ENCODE measurements around the gene TPRG1L. TPM values are rescaled to one million over a fixed set of nuclear protein-coding genes. Genes with fewer than 3 reads are reported as not detected.

The TPRG1L gene
- total and polyA plus RNA-seq, 2 of the 4 experiments (the other 2 are of a cell fraction) = 25.3 to 39.5 TPM

DNA sequence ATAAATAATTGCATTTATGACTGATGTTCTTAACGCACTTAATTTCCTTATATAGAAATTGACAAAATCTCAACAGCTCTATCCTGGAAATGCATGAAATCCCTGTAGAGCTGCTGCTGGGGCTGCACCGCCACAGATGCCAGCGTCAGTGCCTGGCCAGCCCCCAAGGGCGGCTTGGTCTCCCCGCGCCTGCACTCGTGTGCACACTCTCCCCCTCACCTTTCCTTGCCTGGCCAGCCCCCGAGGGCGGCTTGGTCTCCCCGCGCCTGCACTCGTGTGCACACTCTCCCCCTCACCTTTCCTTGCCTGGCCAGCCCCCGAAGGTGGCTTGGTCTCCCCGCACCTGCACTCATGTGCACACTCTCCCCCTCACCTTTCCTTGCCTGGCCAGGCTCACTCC lies 11.3 kb downstream of the TPRG1L start:
- no peak overlapping the region for H3K14ac ChIP-seq (replicated peaks; ENCODE audit: low read depth, low read length)
- H4K8ac ChIP-seq (ENCODE audit: low read depth in 2 of 2, low read length in 2 of 2) = no peak overlapping the region
- H2AK9ac ChIP-seq (replicated peaks; ENCODE audit: low read depth, low read length, poor library complexity) = no peak overlapping the region
- no peaks in the 10 kb centered on the region for H3K27me3 ChIP-seq (ENCODE audit: control insufficient read depth, insufficient read depth, low read length)
- no peak overlapping the region for H3K4me2 ChIP-seq (ENCODE audit: low read depth, low read length)
- in situ Hi-C loops (cut with MboI; ENCODE audit: low sequenced_read_pairs) (no loop called here), dilution Hi-C loops (cut with HindIII; ENCODE audit: low sequenced_read_pairs, unreplicated experiment) (no loop called here), intact Hi-C loops (cut with micrococcal nuclease) (no loop called here)
- H3K9me3 ChIP-seq (ENCODE audit: control insufficient read depth, insufficient read depth, low read length) = no peaks in the 10 kb centered on the region
- H3K56ac ChIP-seq (ENCODE audit: extremely low read depth, insufficient read depth, low read length) = no peak overlapping the region
- H3K4me1 ChIP-seq (ENCODE audit: control insufficient read depth, insufficient read depth, low read length) = no peaks in the 10 kb centered on the region
- no peak overlapping the region for H3K27ac ChIP-seq (ENCODE audit: insufficient read depth, low read length)
- no peak overlapping the region for H2AK5ac ChIP-seq (ENCODE audit: low read depth, low read length)
- no peak for TF ChIP-seq SMC3 (IDR thresholded peaks at IDR 0.05; ENCODE audit: low read depth, low read length)
- no peak for TF ChIP-seq BHLHE40 (IDR thresholded peaks at IDR 0.05; ENCODE audit: low read depth, low read length)
- TF ChIP-seq, protein P1, sequence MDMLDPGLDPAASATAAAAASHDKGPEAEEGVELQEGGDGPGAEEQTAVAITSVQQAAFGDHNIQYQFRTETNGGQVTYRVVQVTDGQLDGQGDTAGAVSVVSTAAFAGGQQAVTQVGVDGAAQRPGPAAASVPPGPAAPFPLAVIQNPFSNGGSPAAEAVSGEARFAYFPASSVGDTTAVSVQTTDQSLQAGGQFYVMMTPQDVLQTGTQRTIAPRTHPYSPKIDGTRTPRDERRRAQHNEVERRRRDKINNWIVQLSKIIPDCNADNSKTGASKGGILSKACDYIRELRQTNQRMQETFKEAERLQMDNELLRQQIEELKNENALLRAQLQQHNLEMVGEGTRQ (IDR thresholded peaks at IDR 0.05; ENCODE audit: low read depth, low read length) = no peak
- TF ChIP-seq CEBPB (IDR thresholded peaks at IDR 0.05; ENCODE audit: low read depth, low read length) = no peak
- no peak for TF ChIP-seq RAD21 (IDR thresholded peaks at IDR 0.05; ENCODE audit: low read length)
- TF ChIP-seq, protein P2, sequence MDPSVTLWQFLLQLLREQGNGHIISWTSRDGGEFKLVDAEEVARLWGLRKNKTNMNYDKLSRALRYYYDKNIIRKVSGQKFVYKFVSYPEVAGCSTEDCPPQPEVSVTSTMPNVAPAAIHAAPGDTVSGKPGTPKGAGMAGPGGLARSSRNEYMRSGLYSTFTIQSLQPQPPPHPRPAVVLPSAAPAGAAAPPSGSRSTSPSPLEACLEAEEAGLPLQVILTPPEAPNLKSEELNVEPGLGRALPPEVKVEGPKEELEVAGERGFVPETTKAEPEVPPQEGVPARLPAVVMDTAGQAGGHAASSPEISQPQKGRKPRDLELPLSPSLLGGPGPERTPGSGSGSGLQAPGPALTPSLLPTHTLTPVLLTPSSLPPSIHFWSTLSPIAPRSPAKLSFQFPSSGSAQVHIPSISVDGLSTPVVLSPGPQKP (IDR thresholded peaks at IDR 0.05; ENCODE audit: borderline replicate concordance, low read depth, low read length) = no peak
- no peak for TF ChIP-seq MAZ (IDR thresholded peaks at IDR 0.05; ENCODE audit: borderline replicate concordance, low read depth, low read length)
- TF ChIP-seq NFE2L2 (IDR thresholded peaks at IDR 0.05; ENCODE audit: low read depth, low read length) = no peak
- TF ChIP-seq MAFK (IDR thresholded peaks at IDR 0.05; ENCODE audit: low read depth, low read length) = no peak
- TF ChIP-seq, protein P3, sequence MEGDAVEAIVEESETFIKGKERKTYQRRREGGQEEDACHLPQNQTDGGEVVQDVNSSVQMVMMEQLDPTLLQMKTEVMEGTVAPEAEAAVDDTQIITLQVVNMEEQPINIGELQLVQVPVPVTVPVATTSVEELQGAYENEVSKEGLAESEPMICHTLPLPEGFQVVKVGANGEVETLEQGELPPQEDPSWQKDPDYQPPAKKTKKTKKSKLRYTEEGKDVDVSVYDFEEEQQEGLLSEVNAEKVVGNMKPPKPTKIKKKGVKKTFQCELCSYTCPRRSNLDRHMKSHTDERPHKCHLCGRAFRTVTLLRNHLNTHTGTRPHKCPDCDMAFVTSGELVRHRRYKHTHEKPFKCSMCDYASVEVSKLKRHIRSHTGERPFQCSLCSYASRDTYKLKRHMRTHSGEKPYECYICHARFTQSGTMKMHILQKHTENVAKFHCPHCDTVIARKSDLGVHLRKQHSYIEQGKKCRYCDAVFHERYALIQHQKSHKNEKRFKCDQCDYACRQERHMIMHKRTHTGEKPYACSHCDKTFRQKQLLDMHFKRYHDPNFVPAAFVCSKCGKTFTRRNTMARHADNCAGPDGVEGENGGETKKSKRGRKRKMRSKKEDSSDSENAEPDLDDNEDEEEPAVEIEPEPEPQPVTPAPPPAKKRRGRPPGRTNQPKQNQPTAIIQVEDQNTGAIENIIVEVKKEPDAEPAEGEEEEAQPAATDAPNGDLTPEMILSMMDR (conservative IDR thresholded peaks at IDR 0.05; ENCODE audit: low read depth, low read length) = no peak
- TF ChIP-seq CHD1 (IDR thresholded peaks at IDR 0.05; ENCODE audit: low read depth, low read length) = no peak
- no peak for TF ChIP-seq RCOR1 (IDR thresholded peaks at IDR 0.05; ENCODE audit: insufficient replicate concordance, low read length)
- TF ChIP-seq POLR2A (IDR thresholded peaks at IDR 0.05; ENCODE audit: low read depth, low read length) = no peak
- no peak for TF ChIP-seq FOS (IDR thresholded peaks at IDR 0.05; ENCODE audit: low read depth, low read length)
- TF ChIP-seq MXI1 (IDR thresholded peaks at IDR 0.05; ENCODE audit: borderline replicate concordance, low read depth, low read length) = no peak
- no peak for TF ChIP-seq RFX5 (IDR thresholded peaks at IDR 0.05; ENCODE audit: low read depth, low read length)
- H3K36me3 ChIP-seq (ENCODE audit: control insufficient read depth, insufficient read depth, low read length) = peaks cover 60% of the 10 kb centered on the region
- no peaks in the 10 kb centered on the region for H4K20me1 ChIP-seq (ENCODE audit: insufficient read depth, low read length)
- no TSS peak for BruUV-seq (replicated peaks)
- H3K23ac ChIP-seq (ENCODE audit: low read depth, low read length) = no peak overlapping the region
- H3K9me1 ChIP-seq (ENCODE audit: insufficient read depth, low read length) = no peaks in the 10 kb centered on the region
- 90% methylated on average over 9 of the region's 14 CpGs; no CpG with 5 or more reads in 1 of the 2 experiments for WGBS, 2 experiments (ENCODE audit: extremely low coverage in 2 of 2, insufficient read length in 1 of 2)
- ATAC-seq (ENCODE audit: low read depth) (no peak), DNase-seq (no peak)
- no peak overlapping the region for H3K4ac ChIP-seq (ENCODE audit: low read depth, low read length)
- no peak overlapping the region for H2BK120ac ChIP-seq (ENCODE audit: low read depth, low read length)
- H4K5ac ChIP-seq (ENCODE audit: low read depth, low read length) = no peak overlapping the region
- POLR2A ChIA-PET (ENCODE audit: unreplicated experiment) = no interaction called here
- no peak overlapping the region for H3K4me3 ChIP-seq (ENCODE audit: insufficient read depth, low read depth, low read length)
- H3K18ac ChIP-seq (ENCODE audit: low read depth, low read length) = no peak overlapping the region
- H2BK5ac ChIP-seq (ENCODE audit: low read depth, low read length, poor library complexity, severe bottlenecking) = no peak overlapping the region
- H2BK20ac ChIP-seq (ENCODE audit: low read depth, low read length) = no peak overlapping the region
- no peak overlapping the region for H2BK15ac ChIP-seq (ENCODE audit: low read depth, low read length)
- H3K9ac ChIP-seq (ENCODE audit: low read depth, low read length) = no peak overlapping the region
- H3K79me1 ChIP-seq (ENCODE audit: low read depth in 1 of 2, low read length in 2 of 2) = 0 out of 4 replicates have a peak, but pooled peaks cover 0 to 1% of the 10 kb centered on the region in 2 experiments
- CTCF ChIA-PET = no interaction called here
- no peak overlapping the region for H2AFZ ChIP-seq (replicated peaks; ENCODE audit: low read length, poor library complexity)
- no peak overlapping the region for H4K91ac ChIP-seq (ENCODE audit: insufficient read depth, low read depth, low read length)

Data from IMR-90 (cell line).